Activated T-helper 9 cell treated with anti-CD3 and anti-CD28 coated beads, Interleukin-2, amount 50 U/mL, for 16 hours (primary cell): ENCODE data around the gene ASPA.

Source experiments
- DNase-seq: peaks from one replicate; pipeline ENCODE4 v3.0.0-alpha.2; 2020; ENCODE audit warnings: low read depth

The ASPA gene

GRCh38 chr17:3534881-3535252 lies 59.1 kb downstream of the ASPA start:
- DNase-seq = no peak

DNA sequence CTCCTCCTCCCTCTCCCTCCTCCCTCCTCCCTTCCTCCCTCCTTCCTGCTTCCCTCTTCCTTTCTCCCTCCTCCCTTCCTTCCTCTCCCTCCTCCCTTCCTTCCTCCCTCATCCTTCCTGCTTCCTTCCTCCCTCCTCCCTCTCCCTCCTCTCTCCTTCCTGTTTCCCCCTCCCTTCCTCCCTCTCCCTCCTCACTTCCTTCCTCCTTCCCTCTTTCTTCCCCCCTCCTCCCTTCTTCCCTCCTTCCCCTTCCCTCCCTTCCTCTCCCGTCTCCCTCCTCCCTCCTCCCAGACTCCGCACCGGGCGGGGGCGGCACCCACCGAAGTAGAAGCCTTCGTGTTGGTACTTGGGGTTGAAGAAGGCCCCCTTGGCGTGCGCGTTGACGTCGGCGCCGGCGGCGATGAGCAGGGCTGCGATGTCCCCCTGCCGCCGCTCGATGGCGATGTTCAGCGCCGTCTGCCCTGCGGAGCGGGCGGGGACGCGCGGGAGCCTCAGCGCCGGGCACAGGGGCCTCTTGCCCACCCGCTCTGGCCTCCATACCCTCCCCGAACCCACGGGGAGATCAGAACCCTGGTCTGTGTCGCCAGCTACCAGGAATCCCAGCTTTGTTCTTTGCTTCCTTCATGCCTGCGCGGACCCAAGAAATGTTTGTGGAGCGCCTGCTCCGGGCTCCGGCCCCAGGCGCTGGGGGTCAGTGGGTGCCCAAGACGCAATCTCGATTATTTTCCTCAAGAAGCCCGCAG lies 59.6 kb downstream of the ASPA start:
- DNase-seq = peak; percentile 20

DNA sequence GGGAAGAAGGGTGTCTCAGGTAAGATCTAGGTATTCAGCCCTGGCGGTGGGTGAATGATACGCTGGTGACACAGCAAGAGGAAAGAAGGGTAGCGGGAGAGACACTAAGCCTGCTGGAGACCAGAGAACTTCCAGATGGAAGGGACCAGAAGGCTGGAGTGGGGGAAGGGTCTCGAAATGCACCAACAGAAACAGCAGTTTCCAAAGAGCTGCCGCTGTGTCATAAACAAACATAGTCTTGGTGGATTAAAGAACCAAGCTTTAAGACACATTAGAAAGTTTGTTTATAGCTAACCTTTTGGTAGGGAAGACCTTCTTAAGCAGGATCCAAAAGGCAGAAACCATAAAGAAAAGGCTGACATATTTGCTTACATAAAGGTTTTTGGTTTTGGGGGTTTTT lies 60.9 kb downstream of the ASPA start:
- no peak for DNase-seq

DNA sequence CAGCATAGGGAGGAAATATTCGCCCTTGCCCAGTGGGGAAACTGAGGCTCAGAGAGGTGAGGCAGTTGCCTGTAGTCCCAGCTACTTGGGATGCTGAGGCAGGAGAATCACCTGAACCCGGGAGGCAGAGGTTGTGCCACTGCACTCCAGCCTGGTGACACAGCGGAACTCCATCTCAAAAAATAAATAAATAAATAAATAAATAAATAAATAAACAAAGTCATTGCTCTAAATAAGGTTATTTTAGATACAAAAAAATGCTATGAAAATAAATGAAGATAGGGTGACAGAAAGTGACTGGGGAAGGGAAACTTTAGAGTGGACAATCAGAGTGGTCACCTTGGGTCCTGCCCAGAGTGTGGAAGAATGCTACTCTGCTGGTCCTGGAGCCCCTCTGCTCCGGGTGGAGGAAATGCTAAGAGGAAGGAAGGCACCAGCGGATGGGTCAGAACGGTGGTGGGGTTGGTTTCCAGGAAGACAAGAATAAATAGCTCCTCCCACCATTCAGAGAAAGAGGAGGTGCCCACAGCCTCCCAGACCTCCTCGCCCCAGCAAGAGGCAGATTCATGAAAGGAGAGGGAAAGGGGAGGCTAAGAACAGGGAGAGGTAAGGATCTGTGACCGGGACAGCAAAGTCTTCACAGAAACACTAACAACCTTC lies 64.2 kb downstream of the ASPA start:
- no peak for DNase-seq

GRCh38 chr17:3542410-3543088 lies 66.8 kb downstream of the ASPA start:
- DNase-seq = no peak

DNA sequence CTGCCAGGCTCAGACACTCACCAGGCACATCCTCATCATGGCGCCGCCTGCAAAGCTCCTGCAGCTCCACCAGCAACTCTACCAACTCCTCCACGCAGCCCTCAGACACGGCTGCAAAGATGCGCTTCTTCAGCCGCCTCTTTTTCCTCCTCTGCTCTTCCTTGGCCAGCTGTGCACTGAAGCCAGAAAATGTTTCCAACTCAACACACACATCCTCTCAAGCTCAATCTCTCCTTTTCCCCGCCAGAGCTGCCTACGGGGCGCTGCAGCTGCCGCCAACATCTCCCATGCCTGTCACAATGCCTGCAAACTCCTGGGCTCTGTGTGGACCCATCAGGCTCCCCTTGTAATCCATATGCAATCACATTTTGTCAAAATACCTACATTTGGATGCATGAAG lies 67.7 kb downstream of the ASPA start:
- no peak for DNase-seq

GRCh38 chr17:3544365-3544764 lies 68.6 kb downstream of the ASPA start:
- DNase-seq = no peak

- DNase-seq = no peak
Observed at GRCh38 chr17:3545151-3545550, 69.4 kb downstream of the ASPA start.

- DNase-seq = no peak
Observed at GRCh38 chr17:3546521-3546920, 70.7 kb downstream of the ASPA start.

DNA sequence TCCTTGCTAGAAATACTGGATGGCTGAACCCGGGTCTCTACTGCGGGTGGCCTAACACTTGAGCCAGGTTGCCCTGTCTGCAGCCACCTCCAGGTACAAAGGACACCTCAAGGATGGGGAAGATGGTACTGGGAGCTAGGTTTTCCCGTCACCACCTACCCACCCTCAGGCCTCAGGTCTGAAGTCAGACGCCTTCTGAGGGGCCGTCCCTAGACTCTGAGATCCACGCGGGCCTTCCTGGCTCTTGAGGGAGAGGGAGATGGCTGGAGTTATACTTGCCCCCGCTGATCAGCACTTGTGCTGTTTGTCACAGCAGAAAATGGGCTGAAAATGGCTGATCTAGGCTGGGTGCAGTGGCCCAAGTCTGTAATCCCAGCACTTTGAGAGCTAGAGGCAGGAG lies 71.2 kb downstream of the ASPA start:
- no peak for DNase-seq

DNA sequence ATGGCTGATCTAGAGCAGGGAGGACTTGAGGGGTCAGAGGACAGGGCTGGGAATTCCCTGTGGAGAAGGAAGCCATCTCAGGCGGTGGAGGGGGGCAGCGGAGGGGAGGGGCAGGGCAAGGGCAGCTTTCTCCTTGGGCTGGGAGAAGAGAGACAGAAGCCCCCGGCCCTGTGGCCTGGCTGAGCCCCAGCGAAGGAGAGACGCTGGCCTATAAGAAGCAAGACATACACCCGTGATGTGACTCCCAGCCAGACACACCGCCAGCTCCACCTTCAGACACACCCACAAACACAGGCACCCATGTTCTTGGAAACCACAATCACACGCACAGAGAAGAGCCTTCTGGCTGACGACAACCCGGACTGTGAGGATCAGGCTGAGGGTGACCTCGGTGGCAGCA lies 71.8 kb downstream of the ASPA start:
- DNase-seq = no peak

GRCh38 chr17:3549610-3550162 lies 73.9 kb downstream of the ASPA start:
- no peak for DNase-seq

GRCh38 chr17:3551189-3551588 lies 75.4 kb downstream of the ASPA start:
- no peak for DNase-seq

DNA sequence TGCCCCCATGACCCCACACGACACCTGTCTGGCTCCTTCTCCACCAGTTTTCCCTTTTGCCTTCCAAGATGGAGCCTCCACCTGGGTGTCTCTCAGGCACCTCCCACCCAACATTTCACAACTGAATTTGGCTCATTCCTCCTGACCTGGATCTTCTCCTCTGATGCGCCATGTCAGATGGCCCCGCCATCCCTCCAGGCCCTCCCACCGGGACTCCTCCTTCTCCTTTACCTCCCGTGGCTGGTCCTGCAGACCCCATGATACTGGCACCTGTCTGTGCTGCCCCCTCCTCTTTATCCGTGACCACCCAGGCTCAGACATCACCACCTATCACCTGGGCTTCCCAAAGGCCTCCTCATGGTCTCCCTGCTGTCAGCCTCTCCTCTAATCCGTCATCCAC lies 77.1 kb downstream of the ASPA start:
- DNase-seq = no peak
